ENCODE results near the gene CLEC18B. TPM values are rescaled to one million over a fixed set of nuclear protein-coding genes. Genes with fewer than 3 reads are reported as not detected.
"Not testable (repeated sequence)": the region's sequence is repeated elsewhere in the genome, so short reads cannot be mapped to it uniquely, and the experiment has no call there.

CLEC18B gene
- total RNA-seq (1 to 10 TPM in 1 of 2 donors, not detected in 1; 1.3 TPM), polyA plus RNA-seq (under 1 TPM; 0.21 to 0.43 TPM)

DNA sequence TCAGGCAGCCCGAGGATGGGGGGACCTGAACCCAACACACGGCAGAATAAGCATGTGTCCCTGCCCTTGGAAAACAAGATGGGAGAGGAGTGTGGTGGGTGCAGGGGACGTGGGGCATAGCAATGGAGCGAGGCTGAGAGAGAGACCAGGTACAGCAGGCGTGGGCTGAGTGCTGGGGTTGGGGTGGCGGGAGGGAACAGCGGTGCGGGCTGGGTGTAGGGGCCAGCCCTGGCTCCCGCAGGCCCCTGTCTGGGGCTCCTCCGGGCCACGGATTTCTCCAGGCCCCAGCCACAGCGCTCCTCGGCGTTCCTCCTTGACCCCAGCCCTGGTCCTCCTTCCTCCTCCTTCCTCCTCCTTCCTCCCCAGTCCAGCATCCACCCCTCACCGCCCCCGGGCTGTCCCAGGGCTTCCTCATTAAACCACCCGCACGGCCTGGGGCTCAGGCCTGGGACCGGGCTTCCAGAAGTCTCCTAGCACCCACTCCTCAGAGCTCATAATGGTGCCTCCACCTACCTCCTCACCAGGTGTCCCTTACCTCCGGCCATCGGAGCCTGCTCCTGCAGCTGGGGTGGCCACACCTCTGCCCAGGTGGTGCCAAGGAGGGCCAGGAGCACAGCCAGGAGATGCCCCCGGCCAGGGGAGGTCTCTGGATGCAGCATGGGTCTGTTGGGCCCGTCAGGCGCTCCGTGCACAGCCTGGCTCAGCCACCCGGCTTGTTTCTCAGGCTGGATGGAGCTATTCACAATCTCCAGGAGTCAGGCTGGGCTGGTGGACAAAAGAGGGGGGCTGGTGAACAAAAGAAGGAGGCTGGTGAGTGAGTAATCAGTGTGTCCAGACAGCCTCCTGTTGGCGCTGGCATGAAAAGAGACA lies at the start of gene CLEC18B:
Gene CLEC18B, minus strand, starts transcription at position 867 of the 870 bp plus-strand sequence. Its CDS starts 208 bp downstream, at position 659.
- not testable (repeated sequence) for H3K27me3 ChIP-seq (ENCODE audit: control insufficient read depth in 4 of 4, insufficient read depth in 4 of 4, low read length in 3 of 4); DNase-seq (ENCODE audit: low spot score); H3K4me3 ChIP-seq (ENCODE audit: low read depth in 1 of 3, low read length in 3 of 3); H3K9me3 ChIP-seq (ENCODE audit: control insufficient read depth in 4 of 4, low read length in 3 of 4); H3K4me1 ChIP-seq (ENCODE audit: control insufficient read depth in 4 of 4, insufficient read depth in 4 of 4, low read length in 3 of 4); H3K36me3 ChIP-seq (ENCODE audit: control insufficient read depth in 4 of 4, insufficient read depth in 3 of 4, low read depth in 1 of 4, low read length in 3 of 4); H3K9ac ChIP-seq (ENCODE audit: low read depth in 1 of 2, low read length in 2 of 2); H3K27ac ChIP-seq (ENCODE audit: low read depth in 1 of 2, low read length in 2 of 2)
- 90% methylated on average over 8 of the region's 27 CpGs for WGBS

DNA sequence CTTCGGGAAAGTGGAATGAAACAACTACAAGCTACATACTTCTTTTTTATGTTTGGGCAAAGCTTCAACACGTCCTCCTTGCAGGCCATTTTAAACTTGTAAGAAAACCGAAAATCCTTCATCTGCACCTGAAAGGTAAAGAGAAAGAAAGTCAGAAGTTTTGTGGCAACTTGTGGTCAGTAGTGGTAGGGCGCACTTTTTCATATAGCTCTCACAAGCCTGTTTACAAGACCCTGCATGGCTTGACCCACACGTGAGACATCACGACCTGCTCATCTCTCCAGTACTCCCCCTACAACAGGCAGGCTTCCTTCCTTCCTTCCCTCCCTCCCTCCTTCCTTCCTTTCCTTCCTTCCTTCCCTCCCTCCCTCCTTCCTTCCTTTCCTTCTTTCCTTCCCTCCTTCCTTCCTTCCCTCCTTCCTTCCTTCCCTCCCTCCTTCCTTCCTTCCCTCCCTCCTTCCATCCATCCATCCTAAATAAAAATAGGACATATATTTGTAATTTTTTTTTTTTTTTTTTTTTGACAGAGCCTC lies 48.7 kb upstream of the CLEC18B start:
- H3K9ac ChIP-seq (ENCODE audit: low read depth in 1 of 2, low read length in 2 of 2), result no peak overlapping the region
- 76% methylated on average over 6 of the region's 6 CpGs for WGBS
- peaks cover 18 to 80% (median 60%) of the 10 kb centered on the region in 4 donors for H3K36me3 ChIP-seq (ENCODE audit: control insufficient read depth in 4 of 4, insufficient read depth in 3 of 4, low read depth in 1 of 4, low read length in 3 of 4)
- H3K27me3 ChIP-seq (ENCODE audit: control insufficient read depth in 4 of 4, insufficient read depth in 4 of 4, low read length in 3 of 4), result no peaks in the 10 kb centered on the region
- no peak overlapping the region for H3K27ac ChIP-seq (ENCODE audit: low read depth in 1 of 2, low read length in 2 of 2)
- DNase-seq (ENCODE audit: low spot score), result no peak
- H3K4me3 ChIP-seq (ENCODE audit: low read depth in 1 of 3, low read length in 3 of 3), result no peak overlapping the region
- TF ChIP-seq, protein P1, sequence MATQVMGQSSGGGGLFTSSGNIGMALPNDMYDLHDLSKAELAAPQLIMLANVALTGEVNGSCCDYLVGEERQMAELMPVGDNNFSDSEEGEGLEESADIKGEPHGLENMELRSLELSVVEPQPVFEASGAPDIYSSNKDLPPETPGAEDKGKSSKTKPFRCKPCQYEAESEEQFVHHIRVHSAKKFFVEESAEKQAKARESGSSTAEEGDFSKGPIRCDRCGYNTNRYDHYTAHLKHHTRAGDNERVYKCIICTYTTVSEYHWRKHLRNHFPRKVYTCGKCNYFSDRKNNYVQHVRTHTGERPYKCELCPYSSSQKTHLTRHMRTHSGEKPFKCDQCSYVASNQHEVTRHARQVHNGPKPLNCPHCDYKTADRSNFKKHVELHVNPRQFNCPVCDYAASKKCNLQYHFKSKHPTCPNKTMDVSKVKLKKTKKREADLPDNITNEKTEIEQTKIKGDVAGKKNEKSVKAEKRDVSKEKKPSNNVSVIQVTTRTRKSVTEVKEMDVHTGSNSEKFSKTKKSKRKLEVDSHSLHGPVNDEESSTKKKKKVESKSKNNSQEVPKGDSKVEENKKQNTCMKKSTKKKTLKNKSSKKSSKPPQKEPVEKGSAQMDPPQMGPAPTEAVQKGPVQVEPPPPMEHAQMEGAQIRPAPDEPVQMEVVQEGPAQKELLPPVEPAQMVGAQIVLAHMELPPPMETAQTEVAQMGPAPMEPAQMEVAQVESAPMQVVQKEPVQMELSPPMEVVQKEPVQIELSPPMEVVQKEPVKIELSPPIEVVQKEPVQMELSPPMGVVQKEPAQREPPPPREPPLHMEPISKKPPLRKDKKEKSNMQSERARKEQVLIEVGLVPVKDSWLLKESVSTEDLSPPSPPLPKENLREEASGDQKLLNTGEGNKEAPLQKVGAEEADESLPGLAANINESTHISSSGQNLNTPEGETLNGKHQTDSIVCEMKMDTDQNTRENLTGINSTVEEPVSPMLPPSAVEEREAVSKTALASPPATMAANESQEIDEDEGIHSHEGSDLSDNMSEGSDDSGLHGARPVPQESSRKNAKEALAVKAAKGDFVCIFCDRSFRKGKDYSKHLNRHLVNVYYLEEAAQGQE (IDR thresholded peaks at IDR 0.05), result no peak
- TF ChIP-seq YY1 (IDR thresholded peaks at IDR 0.05) (no peak), SP1 (IDR thresholded peaks at IDR 0.05) (no peak), RAD21 (IDR thresholded peaks at IDR 0.05) (no peak), FOXA2 (IDR thresholded peaks at IDR 0.05) (no peak)
- H3K4me1 ChIP-seq (ENCODE audit: control insufficient read depth in 4 of 4, insufficient read depth in 4 of 4, low read length in 3 of 4), result no peaks in the 10 kb centered on the region
- no peaks in the 10 kb centered on the region for H3K9me3 ChIP-seq (ENCODE audit: control insufficient read depth in 4 of 4, low read length in 3 of 4)

DNA sequence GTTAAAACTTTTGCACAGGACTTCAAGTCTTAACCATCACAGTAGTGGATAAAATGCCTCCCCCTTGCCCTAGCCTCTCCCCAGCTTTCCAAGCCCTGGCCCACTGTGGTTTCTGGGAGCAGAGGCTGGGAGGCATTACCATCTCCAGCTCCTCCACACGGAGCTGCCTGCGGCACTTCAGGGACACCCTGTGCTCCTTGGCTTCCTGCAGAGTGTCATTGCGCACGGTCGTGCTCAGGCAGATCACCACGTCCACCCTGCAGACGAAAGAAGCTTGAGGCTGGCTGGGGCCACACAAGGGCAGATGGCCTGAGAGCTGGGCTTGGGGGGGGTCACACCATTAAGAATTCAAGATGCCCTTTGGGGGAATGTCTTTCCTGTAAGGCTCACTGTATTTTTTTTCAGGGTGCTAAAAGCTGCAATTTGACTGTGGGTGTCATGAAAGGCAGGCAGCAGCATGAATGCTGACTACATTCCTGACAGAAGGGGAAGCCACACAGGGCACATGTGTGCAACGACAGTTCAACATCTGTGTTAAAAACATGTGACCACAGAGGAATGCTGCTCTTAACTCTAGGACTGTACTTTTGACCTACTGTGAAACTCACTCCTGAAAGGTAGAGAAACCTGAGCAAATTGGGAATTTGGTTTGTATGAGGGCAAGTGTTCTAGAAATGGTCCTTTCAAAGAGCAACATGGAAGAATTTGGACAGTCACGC lies 47.7 kb upstream of the CLEC18B start:
- no peak for TF ChIP-seq SP1 (IDR thresholded peaks at IDR 0.05)
- Histone ChIP-seq H3K27me3 (ENCODE audit: control insufficient read depth in 4 of 4, insufficient read depth in 4 of 4, low read length in 3 of 4) (no peaks in the 10 kb centered on the region), H3K36me3 (ENCODE audit: control insufficient read depth in 4 of 4, insufficient read depth in 3 of 4, low read depth in 1 of 4, low read length in 3 of 4) (peaks cover 14 to 80% (median 62%) of the 10 kb centered on the region in 4 donors), H3K9ac (ENCODE audit: low read depth in 1 of 2, low read length in 2 of 2) (no peak overlapping the region), H3K4me3 (ENCODE audit: low read depth in 1 of 3, low read length in 3 of 3) (no peak overlapping the region), H3K27ac (ENCODE audit: low read depth in 1 of 2, low read length in 2 of 2) (no peak overlapping the region), H3K4me1 (ENCODE audit: control insufficient read depth in 4 of 4, insufficient read depth in 4 of 4, low read length in 3 of 4) (no peaks in the 10 kb centered on the region), H3K9me3 (ENCODE audit: control insufficient read depth in 4 of 4, low read length in 3 of 4) (no peaks in the 10 kb centered on the region)
- no peak for DNase-seq (ENCODE audit: low spot score)
- WGBS, result 93% methylated on average over 9 of the region's 9 CpGs

DNA sequence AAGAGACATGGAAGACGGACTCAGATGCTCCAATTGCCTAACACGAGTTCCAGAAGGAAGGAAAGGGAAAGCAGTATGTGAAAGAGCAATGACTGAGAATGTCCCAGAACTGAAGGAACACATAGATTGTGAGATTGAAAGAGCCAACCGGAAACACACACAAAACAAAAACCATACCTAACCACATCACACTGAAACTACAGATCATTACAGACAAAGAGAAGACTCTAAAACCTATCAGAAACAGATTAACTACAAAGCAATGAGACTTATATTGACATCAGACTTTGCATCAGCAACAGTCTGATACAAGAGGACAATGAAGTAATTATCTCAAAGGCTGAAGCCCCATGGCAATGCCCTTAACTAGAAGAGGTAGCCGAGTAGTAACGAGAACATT lies 45.6 kb upstream of the CLEC18B start:
- no peak overlapping the region for H3K27ac ChIP-seq (ENCODE audit: low read depth in 1 of 2, low read length in 2 of 2)
- peaks cover 19 to 90% (median 72%) of the 10 kb centered on the region in 4 donors for H3K36me3 ChIP-seq (ENCODE audit: control insufficient read depth in 4 of 4, insufficient read depth in 3 of 4, low read depth in 1 of 4, low read length in 3 of 4)
- H3K27me3 ChIP-seq (ENCODE audit: control insufficient read depth in 4 of 4, insufficient read depth in 4 of 4, low read length in 3 of 4), result no peaks in the 10 kb centered on the region
- H3K4me3 ChIP-seq (ENCODE audit: low read depth in 1 of 3, low read length in 3 of 3), result no peak overlapping the region
- DNase-seq (ENCODE audit: low spot score), result no peak
- no peak overlapping the region for H3K9ac ChIP-seq (ENCODE audit: low read depth in 1 of 2, low read length in 2 of 2)
- no peak for TF ChIP-seq SP1 (IDR thresholded peaks at IDR 0.05)
- no peak for TF ChIP-seq FOXA2 (IDR thresholded peaks at IDR 0.05)
- TF ChIP-seq, protein P2, sequence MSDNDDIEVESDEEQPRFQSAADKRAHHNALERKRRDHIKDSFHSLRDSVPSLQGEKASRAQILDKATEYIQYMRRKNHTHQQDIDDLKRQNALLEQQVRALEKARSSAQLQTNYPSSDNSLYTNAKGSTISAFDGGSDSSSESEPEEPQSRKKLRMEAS (IDR thresholded peaks at IDR 0.05), result no peak
- 96% methylated on average over 5 of the region's 5 CpGs for WGBS
- no peaks in the 10 kb centered on the region for H3K4me1 ChIP-seq (ENCODE audit: control insufficient read depth in 4 of 4, insufficient read depth in 4 of 4, low read length in 3 of 4)
- H3K9me3 ChIP-seq (ENCODE audit: control insufficient read depth in 4 of 4, low read length in 3 of 4), result no peaks in the 10 kb centered on the region

Data from liver (tissue), 9 donors.